CD4-positive, CD25-positive, alpha-beta regulatory T cell (primary cell): Measurements from ENCODE around the gene CCM2L. TPM values are rescaled to one million over a fixed set of nuclear protein-coding genes. Genes with fewer than 3 reads are reported as not detected.

Experiments used
- ATAC-seq, 2 donors: fragments of 150-1000 bp; cut with Tn5 transposase; one replicate each; pipeline ENCODE4 v1.10.0; 2021; ENCODE audit warnings: low read depth in 2 of 2, moderate number of reproducible peaks in 2 of 2, moderate library complexity in 1 of 2
- DNase-seq, 3 donors: peaks; one replicate each; pipeline versions ENCODE4 v3.0.0 to v3.0.0-alpha.2; 2012 to 2022; ENCODE audit warnings: mixed read lengths in 1 of 3
- H3K27ac ChIP-seq: one replicate; pipeline ENCODE4 v1.7.0; 2013; ENCODE audit warnings: mild to moderate bottlenecking, low read length; ENCODE audit not compliant: insufficient read depth, poor library complexity, severe bottlenecking
- H3K27me3 ChIP-seq: one replicate; pipeline ENCODE4 v1.7.0; 2013; ENCODE audit warnings: low read length; ENCODE audit not compliant: control insufficient read depth, insufficient read depth
- H3K36me3 ChIP-seq: one replicate; pipeline ENCODE4 v1.7.0; 2013; ENCODE audit warnings: mild to moderate bottlenecking, low read length, moderate library complexity; ENCODE audit not compliant: control insufficient read depth, insufficient read depth
- H3K4me1 ChIP-seq: 2 replicates; pipeline ENCODE4 v1.7.0; 2013; ENCODE audit warnings: mild to moderate bottlenecking, low read length; ENCODE audit not compliant: insufficient read depth, control insufficient read depth, poor library complexity, severe bottlenecking
- H3K4me3 ChIP-seq: one replicate; pipeline ENCODE4 v1.7.0; 2013; ENCODE audit warnings: low read depth, mild to moderate bottlenecking, low read length, moderate library complexity
- H3K9me3 ChIP-seq, 2 experiments: 1 replicate in 1 of 2; 2 replicates in 1 of 2; pipeline ENCODE4 v1.7.0; 2013; ENCODE audit warnings: low read length in 2 of 2, mild to moderate bottlenecking in 1 of 2, moderate library complexity in 1 of 2; ENCODE audit not compliant: control insufficient read depth in 2 of 2
- H3K27ac Mint-ChIP-seq, 3 donors: one replicate each; pipeline ENCODE4 v1.8.0; 2020 to 2022; ENCODE audit warnings: mild to moderate bottlenecking in 3 of 3, mixed read lengths in 3 of 3, moderate library complexity in 2 of 3
- H3K27me3 Mint-ChIP-seq: one replicate; pipeline ENCODE4 v1.8.0; 2022; ENCODE audit warnings: mild to moderate bottlenecking, mixed read lengths
- H3K36me3 Mint-ChIP-seq: one replicate; pipeline ENCODE4 v1.8.0; 2020; ENCODE audit warnings: mixed read lengths
- H3K4me1 Mint-ChIP-seq, 4 donors: one replicate each; pipeline ENCODE4 v1.8.0; 2020 to 2022; ENCODE audit warnings: mixed read lengths in 4 of 4, mild to moderate bottlenecking in 1 of 4
- H3K4me3 Mint-ChIP-seq, 4 donors: one replicate each; pipeline ENCODE4 v1.8.0; 2020 to 2022; ENCODE audit warnings: mild to moderate bottlenecking in 4 of 4, mixed read lengths in 4 of 4, moderate library complexity in 3 of 4
- H3K9me3 Mint-ChIP-seq, 7 donors: one replicate each; pipeline ENCODE4 v1.8.0; 2020 to 2022; ENCODE audit warnings: mixed read lengths in 7 of 7, mild to moderate bottlenecking in 3 of 7, moderate library complexity in 2 of 7
- polyA plus RNA-seq, 4 donors: library from polyadenylated mRNA; unstranded; fragments of 300-500 nt; fragmentation: Illumina TruSeq; gene quantifications; one replicate each; pipeline ENCODE4 v1.2.3, GENCODE V29; 2021
- total RNA-seq: library from RNA; stranded (reverse); gene quantifications from one replicate; pipeline ENCODE4 v1.2.3, GENCODE V29; 2022

The CCM2L gene
- total and polyA plus RNA-seq, 5 donors from 2014 or later, result not detected

- no peaks in the 10 kb centered on the region for H3K36me3 ChIP-seq
- H3K27me3 ChIP-seq, result peaks cover 16% of the 10 kb centered on the region
- DNase-seq (no peak), ATAC-seq (no peak)
- no peak overlapping the region for H3K4me3 ChIP-seq
- H3K36me3 Mint-ChIP-seq, result no peaks in the 10 kb centered on the region
- peaks cover 0 to 1% (median 0%) of the 10 kb centered on the region in 7 donors for H3K9me3 Mint-ChIP-seq
- no peak overlapping the region for H3K27ac Mint-ChIP-seq
- H3K4me1 Mint-ChIP-seq, result peaks cover 0 to 6% (median 3%) of the 10 kb centered on the region in 4 donors
- H3K9me3 ChIP-seq, result no peaks in the 10 kb centered on the region
- H3K4me3 Mint-ChIP-seq, result no peak overlapping the region
- H3K27ac ChIP-seq, result no peak overlapping the region
- peaks cover 42% of the 10 kb centered on the region for H3K27me3 Mint-ChIP-seq
- peaks cover 10% of the 10 kb centered on the region for H3K4me1 ChIP-seq
These were observed 37.7 kb upstream of the CCM2L start for GRCh38 chr20:31972471-31973021.

DNA sequence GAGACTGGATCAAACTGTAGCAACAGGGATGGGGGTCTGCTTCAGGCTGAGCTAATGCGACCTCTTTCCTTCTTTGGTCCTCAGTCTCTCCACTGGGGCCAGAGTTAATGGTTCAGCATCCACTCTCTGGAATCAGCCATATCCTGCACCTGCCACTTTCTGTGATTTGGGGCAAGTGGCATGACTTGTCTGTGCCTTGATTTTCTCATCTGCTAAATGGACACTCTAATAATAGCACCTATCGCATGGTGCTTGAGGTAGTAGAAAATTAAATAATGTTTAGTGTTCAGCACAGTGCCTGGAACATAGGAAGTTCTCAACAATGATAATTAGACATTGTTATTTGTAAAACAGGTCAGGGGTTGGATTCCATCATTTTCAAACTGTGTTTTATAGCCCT is 35.9 kb upstream of the CCM2L start:
- Histone ChIP-seq H3K27ac (no peak overlapping the region), H3K9me3 (no peaks in the 10 kb centered on the region), H3K36me3 (no peaks in the 10 kb centered on the region), H3K27me3 (peaks cover 13% of the 10 kb centered on the region), H3K4me3 (no peak overlapping the region), H3K4me1 (no peaks in the 10 kb centered on the region)
- ATAC-seq, result no peak
- Mint-ChIP-seq H3K9me3 (peaks cover 0 to 1% (median 0%) of the 10 kb centered on the region in 7 donors), H3K36me3 (no peaks in the 10 kb centered on the region), H3K27ac (no peak overlapping the region), H3K4me3 (no peak overlapping the region), H3K27me3 (peaks cover 32% of the 10 kb centered on the region), H3K4me1 (no peaks in the 10 kb centered on the region)
- no peak for DNase-seq

GRCh38 chr20:31974951-31975487 is 35.2 kb upstream of the CCM2L start:
- Mint-ChIP-seq H3K27me3 (peaks cover 26% of the 10 kb centered on the region), H3K36me3 (no peaks in the 10 kb centered on the region), H3K4me1 (no peaks in the 10 kb centered on the region), H3K9me3 (peaks cover 0 to 1% (median 0%) of the 10 kb centered on the region in 7 donors), H3K4me3 (no peak overlapping the region), H3K27ac (no peak overlapping the region)
- Histone ChIP-seq H3K36me3 (no peaks in the 10 kb centered on the region), H3K27ac (no peak overlapping the region), H3K9me3 (no peaks in the 10 kb centered on the region), H3K4me3 (no peak overlapping the region), H3K4me1 (no peaks in the 10 kb centered on the region), H3K27me3 (peaks cover 12% of the 10 kb centered on the region)
- DNase-seq (no peak), ATAC-seq (no peak)

GRCh38 chr20:31975874-31976273 is 34.4 kb upstream of the CCM2L start:
- no peaks in the 10 kb centered on the region for H3K4me1 ChIP-seq
- peaks cover 7% of the 10 kb centered on the region for H3K27me3 ChIP-seq
- no peaks in the 10 kb centered on the region for H3K36me3 ChIP-seq
- H3K4me3 ChIP-seq, result no peak overlapping the region
- Mint-ChIP-seq H3K4me3 (no peak overlapping the region), H3K27me3 (peaks cover 20% of the 10 kb centered on the region), H3K4me1 (no peaks in the 10 kb centered on the region), H3K36me3 (no peaks in the 10 kb centered on the region), H3K9me3 (peaks cover 0 to 1% (median 0%) of the 10 kb centered on the region in 7 donors), H3K27ac (no peak overlapping the region)
- H3K9me3 ChIP-seq, result no peaks in the 10 kb centered on the region
- ATAC-seq (no peak), DNase-seq (no peak)
- H3K27ac ChIP-seq, result no peak overlapping the region

GRCh38 chr20:31977080-31977479 is 33.2 kb upstream of the CCM2L start:
- no peak overlapping the region for H3K4me3 Mint-ChIP-seq
- Histone ChIP-seq H3K27ac (no peak overlapping the region), H3K9me3 (no peaks in the 10 kb centered on the region)

GRCh38 chr20:31979713-31980426 is 30.4 kb upstream of the CCM2L start:
- H3K9me3 Mint-ChIP-seq, result no peaks in the 10 kb centered on the region
- no peaks in the 10 kb centered on the region for H3K36me3 Mint-ChIP-seq
- Histone ChIP-seq H3K4me1 (no peaks in the 10 kb centered on the region), H3K4me3 (no peak overlapping the region), H3K36me3 (no peaks in the 10 kb centered on the region), H3K27ac (no peak overlapping the region), H3K9me3 (no peaks in the 10 kb centered on the region), H3K27me3 (peaks cover 2% of the 10 kb centered on the region)
- H3K4me3 Mint-ChIP-seq, result no peak overlapping the region
- ATAC-seq (no peak), DNase-seq (no peak)
- H3K4me1 Mint-ChIP-seq, result no peaks in the 10 kb centered on the region
- peaks cover 31% of the 10 kb centered on the region for H3K27me3 Mint-ChIP-seq
- H3K27ac Mint-ChIP-seq, result no peak overlapping the region

More at GRCh38 chr20:31977080-31977479, 33.2 kb upstream of the CCM2L start:
- no peaks in the 10 kb centered on the region for H3K36me3 ChIP-seq
- ATAC-seq (no peak), DNase-seq (no peak)
- peaks cover 23% of the 10 kb centered on the region for H3K27me3 Mint-ChIP-seq
- no peaks in the 10 kb centered on the region for H3K36me3 Mint-ChIP-seq
- no peaks in the 10 kb centered on the region for H3K4me1 Mint-ChIP-seq
- peaks cover 2% of the 10 kb centered on the region for H3K27me3 ChIP-seq
- H3K9me3 Mint-ChIP-seq, result no peaks in the 10 kb centered on the region
- no peaks in the 10 kb centered on the region for H3K4me1 ChIP-seq
- H3K4me3 ChIP-seq, result no peak overlapping the region
- H3K27ac Mint-ChIP-seq, result no peak overlapping the region

DNA sequence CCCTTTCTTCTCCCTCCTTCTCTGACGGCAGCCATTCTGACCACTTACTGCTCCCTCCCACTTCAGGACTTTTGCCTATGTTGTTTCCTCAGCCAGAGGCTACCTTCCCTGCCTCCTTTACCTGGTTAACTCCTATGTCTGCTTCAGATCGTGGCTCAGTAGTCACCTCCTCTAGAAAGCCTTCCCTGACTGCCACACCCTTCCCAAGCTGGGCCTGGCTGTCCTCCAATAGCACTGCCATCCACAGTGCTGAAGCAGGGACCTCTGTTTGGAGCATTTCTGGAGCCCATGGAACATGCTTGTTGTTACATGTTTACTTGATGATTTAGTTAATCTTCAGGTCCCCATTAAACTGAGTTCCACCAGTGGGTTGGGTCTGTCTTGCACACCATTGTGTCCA is 28.5 kb upstream of the CCM2L start:
- no peaks in the 10 kb centered on the region for H3K36me3 Mint-ChIP-seq
- Histone ChIP-seq H3K4me3 (no peak overlapping the region), H3K9me3 (no peaks in the 10 kb centered on the region), H3K36me3 (no peaks in the 10 kb centered on the region), H3K27ac (no peak overlapping the region), H3K4me1 (no peaks in the 10 kb centered on the region), H3K27me3 (peaks cover 2% of the 10 kb centered on the region)
- no peak overlapping the region for H3K4me3 Mint-ChIP-seq
- no peak for DNase-seq
- peaks cover 21% of the 10 kb centered on the region for H3K27me3 Mint-ChIP-seq
- H3K9me3 Mint-ChIP-seq, result no peaks in the 10 kb centered on the region
- H3K4me1 Mint-ChIP-seq, result no peaks in the 10 kb centered on the region
- H3K27ac Mint-ChIP-seq, result no peak overlapping the region
- ATAC-seq, result no peak
